Psoas muscle (tissue), 8 donors: ENCODE measurements around the gene IL20RB. TPM values are rescaled to one million over a fixed set of nuclear protein-coding genes. Genes with fewer than 3 reads are reported as not detected.
A peak's percentile ranks its signal among the peaks of the same experiment; 100 is the strongest.
"Not testable (repeated sequence)": the region's sequence is repeated elsewhere in the genome, so short reads cannot be mapped to it uniquely, and the experiment has no call there.

ENCODE experiments used
- ATAC-seq, 4 donors: fragments of 200-7000 bp; cut with Tn5 transposase; one replicate each; pipeline ENCODE4 v1.9.1; 2020; ENCODE audit warnings: moderate library complexity in 3 of 4, mild to moderate bottlenecking in 2 of 4
- DNase-seq, 2 donors: peaks; one replicate each; pipeline ENCODE4 v3.0.0-alpha.2; 2020
- H3K27ac ChIP-seq: fragments of 200-600 bp; one replicate; pipeline ENCODE4 v1.8.0; 2022
- H3K27me3 ChIP-seq, 3 donors: fragments of 200-600 bp in 1 of 3; one replicate each; pipeline versions ENCODE4 v1.6.1 to v1.8.0; 2013 to 2022; ENCODE audit warnings: low read length in 2 of 3, mild to moderate bottlenecking in 2 of 3, moderate library complexity in 1 of 3; ENCODE audit not compliant: insufficient read depth in 3 of 3
- H3K36me3 ChIP-seq, 2 donors: fragments of 200-600 bp in 1 of 2; one replicate each; pipeline versions ENCODE4 v1.6.1 to v1.8.0; 2013 to 2022; ENCODE audit warnings: low read depth in 1 of 2, mild to moderate bottlenecking in 1 of 2, moderate library complexity in 1 of 2; ENCODE audit not compliant: insufficient read depth in 1 of 2
- H3K4me1 ChIP-seq: fragments of 200-600 bp; one replicate; pipeline ENCODE4 v1.8.0; 2022
- H3K4me3 ChIP-seq: fragments of 200-600 bp; one replicate; pipeline ENCODE4 v1.8.0; 2022; ENCODE audit warnings: mild to moderate bottlenecking
- H3K9me3 ChIP-seq: fragments of 200-600 bp; one replicate; pipeline ENCODE4 v1.8.0; 2022
- CTCF ChIP-seq: fragments of 200-600 bp; IDR thresholded peaks from one replicate; pipeline ENCODE4 v1.8.0; 2022; ENCODE audit warnings: antibody characterized with exemption
- WGBS, 3 donors: extraction: QIAGEN DNeasy Blood & Tissue Kit; methylation state at CpG; one replicate each; pipeline versions ENCODE4 v1.1.6 to v1.1.7; 2013; 5-methylcytosine and 5-hydroxymethylcytosine counted together
- intact Hi-C, 2 donors: fragments of 100-400 bp; cut with DNase I; formaldehyde crosslinking; loops; one replicate each; pipeline versions ENCODE4 v1.11.0 to v1.14.2; 2022
- polyA plus RNA-seq, 3 donors: library from polyadenylated mRNA; stranded (reverse); fragments of 200-250 nt; gene quantifications; one replicate each; pipeline ENCODE4 v1.2.3, GENCODE V29; 2013
- total RNA-seq, 4 donors: library from RNA; stranded (reverse); fragmentation: NEBNext Ultra II Directional in 2 of 4; extraction: Animal tissue kit (Norgen Biotek cat#: 25700) in 2 of 4; gene quantifications; one replicate each; pipeline versions ENCODE4 v1.2.1 to v1.2.4, GENCODE V29; 2021 to 2023
- donor health status: healthy with polysubstance abuse.
- donor health status: DM: no; HTN: no; CAD: no; lungs with moderate emphysema.
- donor health status: Bipolar disorder and iron deficiency.
- donor health status: healthy.
- donor health status: DM: yes; HTN: yes; CAD: no.
- donor health status: DM: no; HTN: no; CAD: no.
- donor health status: DM: no; HTN: no; CAD: no.
- donor health status: DM: yes; HTN: yes; CAD: no.

The IL20RB gene
- total and polyA plus RNA-seq, 7 donors = 0.46 to 1.6 (median 0.68) TPM; not detected in 1

DNA sequence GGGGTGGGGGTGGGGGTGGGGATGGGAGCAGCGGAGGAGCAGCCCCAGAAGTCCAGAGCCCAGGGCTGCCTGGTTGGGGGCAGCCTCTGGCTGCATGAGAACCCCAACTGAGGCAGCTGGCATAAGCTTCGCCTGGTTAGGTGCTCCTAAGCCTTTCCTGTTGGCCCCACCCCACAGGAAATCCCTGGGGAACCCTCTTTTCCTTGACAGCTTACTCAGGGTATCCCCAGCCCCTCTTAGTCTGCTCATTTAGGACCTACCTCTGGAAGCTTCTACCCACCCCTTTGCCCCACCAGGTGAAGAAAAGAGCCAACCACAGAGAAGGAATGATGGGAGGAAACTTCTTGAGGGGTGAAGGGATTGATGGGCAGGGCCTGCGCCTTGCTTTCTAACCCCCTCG lies 53.4 kb downstream of the IL20RB start:
- Histone ChIP-seq H3K4me1 (no peaks in the 10 kb centered on the region), H3K9me3 (no peaks in the 10 kb centered on the region), H3K27me3 (no peaks in the 10 kb centered on the region), H3K36me3 (no peaks in the 10 kb centered on the region), H3K27ac (no peak overlapping the region), H3K4me3 (no peak overlapping the region)
- intact Hi-C loops = loop anchor here (2.0 to 10.0 kb wide), 6 partner anchors 146 to 939 kb away; partner anchors contain the start of genes NCK1 (in 1 of the 2) and STAG1 (in 1 of the 2)
- DNase-seq (no peak), ATAC-seq (no peak)
- WGBS, 3 donors = 89 to 96% (median 90%) methylated on average over 4 of the region's 4 CpGs
- no peak for TF ChIP-seq CTCF

- 47 to 54% (median 49%) methylated on average over 3 of the region's 3 CpGs for WGBS, 3 donors
- ATAC-seq = no peak
- no peak for TF ChIP-seq CTCF
Measured at GRCh38 chr3:137012097-137012501, 54.3 kb downstream of the IL20RB start.

DNA sequence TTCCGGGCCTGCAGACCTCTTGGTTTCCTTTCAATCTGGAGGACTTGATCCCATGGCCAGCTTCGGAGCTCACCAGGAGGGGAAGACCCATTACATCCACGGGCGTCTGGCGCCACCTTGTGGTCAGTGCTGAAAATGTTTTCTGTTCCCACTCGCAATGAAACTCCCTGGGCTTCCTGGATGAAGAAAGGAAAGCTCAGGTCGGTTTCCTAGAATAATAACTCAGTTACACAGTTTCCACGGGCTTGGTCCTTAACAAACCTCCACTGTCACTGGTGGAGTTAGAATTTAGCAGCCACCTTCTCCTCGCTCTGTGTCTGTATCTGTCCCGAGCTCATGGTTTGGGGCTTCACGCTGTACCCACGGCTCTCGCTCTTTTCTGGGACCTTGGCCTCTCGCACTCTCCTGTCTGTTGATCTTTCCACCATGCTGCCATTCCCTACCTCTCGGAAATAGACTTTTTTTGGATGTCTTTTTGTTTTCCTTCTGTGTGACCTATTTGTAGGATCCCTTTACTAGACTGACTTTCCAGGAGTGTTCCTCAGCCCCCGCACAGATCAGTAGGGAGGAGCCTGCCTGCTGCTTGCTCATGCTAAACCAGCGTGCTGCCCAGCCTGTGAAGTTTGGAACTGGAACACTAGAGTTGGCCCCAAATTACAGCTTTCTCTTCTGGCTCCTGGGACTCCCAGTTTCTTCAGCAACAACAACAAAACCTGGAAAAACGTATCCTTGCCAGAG lies 56.3 kb downstream of the IL20RB start:
- TF ChIP-seq CTCF = peak; percentile 92
- intact Hi-C loops = loop anchor here (1.0 to 10.0 kb wide), 7 partner anchors 149 to 942 kb away; partner anchors contain the start of genes NCK1 (in 1 of the 2), SLC35G2 (in 1 of the 2) and STAG1 (in 1 of the 2)
- Histone ChIP-seq H3K36me3 (no peaks in the 10 kb centered on the region), H3K9me3 (no peaks in the 10 kb centered on the region), H3K4me3 (peak overlapping the region; percentile 57), H3K27ac (peak overlapping the region; percentile 30), H3K4me1 (no peaks in the 10 kb centered on the region), H3K27me3 (no peaks in the 10 kb centered on the region)
- ATAC-seq = peak; percentile 92 to 99 (median 96)
- DNase-seq = peak; percentile 86 to 93
- 12 to 14% (median 13%) methylated on average over 18 of the region's 18 CpGs for whole genome bisulfite sequencing, 3 donors

More at GRCh38 chr3:137012097-137012501, 54.3 kb downstream of the IL20RB start:
- DNase-seq = no peak
- Histone ChIP-seq H3K4me1 (no peaks in the 10 kb centered on the region), H3K36me3 (no peaks in the 10 kb centered on the region), H3K4me3 (no peak overlapping the region), H3K27me3 (no peaks in the 10 kb centered on the region), H3K9me3 (no peaks in the 10 kb centered on the region), H3K27ac (no peak overlapping the region)
- intact Hi-C loops = loop anchor here (5.0 to 10.0 kb wide), 5 partner anchors 147 to 940 kb away; partner anchors contain the start of gene NCK1 (in 1 of the 2)

GRCh38 chr3:137017316-137017715 lies 59.5 kb downstream of the IL20RB start:
- H3K27ac ChIP-seq, ATAC-seq, H3K4me3 ChIP-seq, H3K27me3 ChIP-seq, H3K9me3 ChIP-seq, H3K4me1 ChIP-seq, H3K36me3 ChIP-seq, DNase-seq: not testable (repeated sequence)
- 91 to 96% (median 93%) methylated on average over 1 of the region's 1 CpG for WGBS, 3 donors
- intact Hi-C loops = loop anchor here in 1 of 2 donors (10.0 kb wide), 2 partner anchors 153 to 473 kb away; partner anchors contain the start of gene NCK1

GRCh38 chr3:137020315-137020714 lies 62.5 kb downstream of the IL20RB start:
- Histone ChIP-seq H3K27me3 (no peaks in the 10 kb centered on the region), H3K4me3 (no peak overlapping the region), H3K9me3 (no peaks in the 10 kb centered on the region), H3K36me3 (no peaks in the 10 kb centered on the region), H3K27ac (no peak overlapping the region), H3K4me1 (no peaks in the 10 kb centered on the region)
- no peak for TF ChIP-seq CTCF
- ATAC-seq (no peak), DNase-seq (no peak)
- intact Hi-C loops = no loop called here
- 21 to 46% (median 37%) methylated on average over 5 of the region's 5 CpGs for WGBS, 3 donors
